H9 (cell line): ENCODE measurements around the gene TSPAN4. TPM values are rescaled to one million over a fixed set of nuclear protein-coding genes. Genes with fewer than 3 reads are reported as not detected.

Experiments
- DNase-seq: peaks from one replicate; pipeline ENCODE4 v3.0.0-alpha.2; 2017
- H2AFZ ChIP-seq: one replicate; pipeline ENCODE4 v1.6.1; 2013; ENCODE audit warnings: mild to moderate bottlenecking, low read length, control low read depth, moderate library complexity
- H2AK5ac ChIP-seq: 2 replicates; pipeline ENCODE4 v1.6.1; 2013; ENCODE audit warnings: low read length, control low read depth, mixed read lengths; ENCODE audit not compliant: insufficient read length
- H2BK120ac ChIP-seq: one replicate; pipeline ENCODE4 v1.6.1; 2013; ENCODE audit warnings: low read depth, mild to moderate bottlenecking, low read length, control low read depth, inconsistent platforms; ENCODE audit not compliant: poor library complexity, severe bottlenecking
- H2BK12ac ChIP-seq: 2 replicates; pipeline ENCODE4 v1.6.1; 2013; ENCODE audit warnings: low read length, control low read depth, mixed read lengths, low read depth; ENCODE audit not compliant: insufficient read length
- H2BK15ac ChIP-seq: 2 replicates; pipeline ENCODE4 v1.6.1; 2013; ENCODE audit warnings: low read depth, low read length, control low read depth
- H2BK20ac ChIP-seq: one replicate; pipeline ENCODE4 v1.6.1; 2013; ENCODE audit warnings: low read depth, mild to moderate bottlenecking, low read length, control low read depth, inconsistent platforms; ENCODE audit not compliant: poor library complexity, severe bottlenecking
- H2BK5ac ChIP-seq: 2 replicates; pipeline ENCODE4 v1.6.1; 2013; ENCODE audit warnings: low read length, control low read depth, mixed read lengths; ENCODE audit not compliant: insufficient read length
- H3K14ac ChIP-seq: 2 replicates; pipeline ENCODE4 v1.6.1; 2013; ENCODE audit warnings: low read length, control low read depth; ENCODE audit not compliant: insufficient read depth
- H3K18ac ChIP-seq: 2 replicates; pipeline ENCODE4 v1.6.1; 2013; ENCODE audit warnings: low read depth, mild to moderate bottlenecking, mixed read lengths, low read length, control low read depth; ENCODE audit not compliant: insufficient read length
- H3K23ac ChIP-seq: 2 replicates; pipeline ENCODE4 v1.6.1; 2013; ENCODE audit warnings: low read length, control low read depth, mixed read lengths, low read depth; ENCODE audit not compliant: insufficient read length
- H3K23me2 ChIP-seq: 2 replicates; pipeline ENCODE4 v1.6.1; 2013; ENCODE audit warnings: low read depth, mild to moderate bottlenecking, mixed read lengths, low read length, control low read depth; ENCODE audit not compliant: insufficient read length, poor library complexity, severe bottlenecking
- H3K27ac ChIP-seq: 2 replicates; pipeline ENCODE4 v1.5.1; 2013; ENCODE audit warnings: low read length, control low read depth, mixed read lengths, low read depth; ENCODE audit not compliant: insufficient read length
- H3K27me3 ChIP-seq: 2 replicates; pipeline ENCODE4 v1.6.1; 2013; ENCODE audit warnings: low read length, control low read depth, inconsistent platforms; ENCODE audit not compliant: insufficient read depth
- H3K4ac ChIP-seq: 2 replicates; pipeline ENCODE4 v1.6.1; 2013; ENCODE audit warnings: low read depth, mild to moderate bottlenecking, control low read depth, inconsistent platforms, low read length, moderate library complexity
- H3K4me1 ChIP-seq: 2 replicates; pipeline ENCODE4 v1.6.1; 2013; ENCODE audit warnings: low read length, control low read depth, inconsistent platforms; ENCODE audit not compliant: insufficient read depth
- H3K4me2 ChIP-seq: 2 replicates; pipeline ENCODE4 v1.6.1; 2013; ENCODE audit warnings: low read length, control low read depth, mixed read lengths; ENCODE audit not compliant: insufficient read length, insufficient read depth
- H3K56ac ChIP-seq: 2 replicates; pipeline ENCODE4 v1.6.1; 2013; ENCODE audit warnings: low read depth, mild to moderate bottlenecking, mixed read lengths, low read length, control low read depth; ENCODE audit not compliant: insufficient read length
- H3K79me1 ChIP-seq: 2 replicates; pipeline ENCODE4 v1.6.1; 2013; ENCODE audit warnings: low read depth, mild to moderate bottlenecking, moderate library complexity, low read length, control low read depth, inconsistent platforms; ENCODE audit not compliant: insufficient read depth, poor library complexity, severe bottlenecking
- H3K79me2 ChIP-seq: 2 replicates; pipeline ENCODE4 v1.6.1; 2013; ENCODE audit warnings: low read length, control low read depth, inconsistent platforms; ENCODE audit not compliant: insufficient read depth
- H3K9ac ChIP-seq: 2 replicates; pipeline ENCODE4 v1.6.1; 2013; ENCODE audit warnings: low read length, control low read depth, mixed read lengths; ENCODE audit not compliant: insufficient read length; ENCODE audit errors: extremely low read depth
- H3K9me3 ChIP-seq: one replicate; pipeline ENCODE4 v1.6.1; 2013; ENCODE audit warnings: low read depth, low read length, inconsistent platforms; ENCODE audit not compliant: control insufficient read depth
- H3T11ph ChIP-seq: one replicate; pipeline ENCODE4 v1.6.1; 2013; ENCODE audit warnings: mild to moderate bottlenecking, low read length, control low read depth, inconsistent platforms
- H4K20me1 ChIP-seq: one replicate; pipeline ENCODE4 v1.6.1; 2013; ENCODE audit not compliant: control insufficient read depth, insufficient read length, insufficient read depth
- H4K5ac ChIP-seq: 2 replicates; pipeline ENCODE4 v1.6.1; 2013; ENCODE audit warnings: low read depth, mild to moderate bottlenecking, mixed read lengths, low read length, control low read depth; ENCODE audit not compliant: insufficient read length
- H4K8ac ChIP-seq: replicated peaks from 2 replicates; pipeline ENCODE4 v1.6.1; 2013; ENCODE audit warnings: low read length, control low read depth, mixed read lengths, low read depth; ENCODE audit not compliant: insufficient read length
- H4K91ac ChIP-seq: 2 replicates; pipeline ENCODE4 v1.6.1; 2013; ENCODE audit warnings: low read depth, mild to moderate bottlenecking, moderate library complexity, mixed read lengths, low read length, control low read depth; ENCODE audit not compliant: insufficient read length
- H3K27ac Mint-ChIP-seq, 3 experiments: 2 replicates in 2 of 3; 3 replicates in 1 of 3; pipeline ENCODE4 v1.8.0; 2020 to 2021; ENCODE audit warnings: mixed read lengths in 3 of 3, mild to moderate bottlenecking in 1 of 3, moderate library complexity in 1 of 3
- H3K27me3 Mint-ChIP-seq: 2 replicates; pipeline ENCODE4 v1.8.0; 2021; ENCODE audit warnings: low read depth, mild to moderate bottlenecking, moderate library complexity, mixed read lengths
- H3K36me3 Mint-ChIP-seq, 3 experiments: 2 replicates in 2 of 3; 3 replicates in 1 of 3; pipeline ENCODE4 v1.8.0; 2020 to 2021; ENCODE audit warnings: low read depth in 3 of 3, mixed read lengths in 3 of 3; ENCODE audit not compliant: insufficient read depth in 1 of 3
- H3K4me1 Mint-ChIP-seq, 2 experiments: 2 replicates each; pipeline ENCODE4 v1.8.0; 2020; ENCODE audit warnings: mixed read lengths in 2 of 2
- H3K4me3 Mint-ChIP-seq, 2 experiments: 2 replicates in 1 of 2; 3 replicates in 1 of 2; pipeline ENCODE4 v1.8.0; 2020 to 2021; ENCODE audit warnings: mild to moderate bottlenecking in 2 of 2, mixed read lengths in 2 of 2, moderate library complexity in 1 of 2
- H3K9me3 Mint-ChIP-seq, 2 experiments: 2 replicates in 1 of 2; 3 replicates in 1 of 2; pipeline ENCODE4 v1.8.0; 2020; ENCODE audit warnings: mild to moderate bottlenecking in 2 of 2, mixed read lengths in 2 of 2, moderate library complexity in 1 of 2
- WGBS: extraction: QIAGEN DNeasy Blood & Tissue Kit; methylation state at CpG from one replicate; pipeline ENCODE4 v1.1.7; 2013; ENCODE audit warnings: missing lambda C conversion rate, low lambda C conversion rate, mixed read lengths; ENCODE audit not compliant: insufficient read length; ENCODE audit errors: extremely low coverage; 5-methylcytosine and 5-hydroxymethylcytosine counted together
- total RNA-seq: library from RNA; stranded (reverse); gene quantifications from 2 replicates; pipeline ENCODE4 v1.2.1, GENCODE V29; 2021
- TF ChIP-seq, protein P1 (sequence below): fragments of 200-600 bp; sonication (generic); conservative IDR thresholded peaks from 3 replicates; pipeline ENCODE4 v1.8.0; 2021; ENCODE audit warnings: antibody characterized with exemption, mild to moderate bottlenecking

Gene TSPAN4
- total RNA-seq, 1 experiment from 2014 or later, result 64.6 TPM

- Histone ChIP-seq H3K4me2 (peak within 1 kb of the TSS; percentile 46), H3K79me2 (no peaks in the 10 kb centered on the region), H3K27ac (no peak within 1 kb of the TSS), H3K14ac (no peak within 1 kb of the TSS), H3T11ph (no peak within 1 kb of the TSS), H4K91ac (no peak within 1 kb of the TSS), H3K4ac (no peak within 1 kb of the TSS), H2BK15ac (no peak within 1 kb of the TSS), H3K79me1 (no peaks in the 10 kb centered on the region), H2BK20ac (no peak within 1 kb of the TSS), H3K9me3 (no peaks in the 10 kb centered on the region), H2BK120ac (no peak within 1 kb of the TSS), H2AK5ac (no peak within 1 kb of the TSS), H2BK5ac (no peak within 1 kb of the TSS), H3K23ac (no peak within 1 kb of the TSS), H4K20me1 (no peaks in the 10 kb centered on the region), H4K8ac (no peak within 1 kb of the TSS), H2BK12ac (no peak within 1 kb of the TSS), H3K9ac (peak within 1 kb of the TSS; percentile 50), H3K27me3 (no peaks in the 10 kb centered on the region), H3K4me1 (no peaks in the 10 kb centered on the region), H3K23me2 (peaks cover 5% of the 10 kb centered on the region), H3K18ac (no peak within 1 kb of the TSS), H3K56ac (no peak within 1 kb of the TSS), H2AFZ (no peak within 1 kb of the TSS), H4K5ac (no peak within 1 kb of the TSS)
- WGBS, result no CpG with 5 or more reads among the region's 20 CpGs
- Mint-ChIP-seq H3K4me3 (peak within 1 kb of the TSS; percentile 76 to 87), H3K27me3 (peaks cover 2% of the 10 kb centered on the region; the same call in 1 of the 2 replicates), H3K27ac (peak within 1 kb of the TSS in 2 of 3 experiments; percentile 31 to 47; a peak in 2 of 7 replicates), H3K4me1 (peaks cover 10 to 21% of the 10 kb centered on the region in 2 experiments), H3K36me3 (peaks cover 2 to 14% (median 12%) of the 10 kb centered on the region in 3 experiments; a peak in 6 of 7 replicates), H3K9me3 (no peaks in the 10 kb centered on the region; a peak in 1 of 5 replicates)
- TF ChIP-seq, protein P1, sequence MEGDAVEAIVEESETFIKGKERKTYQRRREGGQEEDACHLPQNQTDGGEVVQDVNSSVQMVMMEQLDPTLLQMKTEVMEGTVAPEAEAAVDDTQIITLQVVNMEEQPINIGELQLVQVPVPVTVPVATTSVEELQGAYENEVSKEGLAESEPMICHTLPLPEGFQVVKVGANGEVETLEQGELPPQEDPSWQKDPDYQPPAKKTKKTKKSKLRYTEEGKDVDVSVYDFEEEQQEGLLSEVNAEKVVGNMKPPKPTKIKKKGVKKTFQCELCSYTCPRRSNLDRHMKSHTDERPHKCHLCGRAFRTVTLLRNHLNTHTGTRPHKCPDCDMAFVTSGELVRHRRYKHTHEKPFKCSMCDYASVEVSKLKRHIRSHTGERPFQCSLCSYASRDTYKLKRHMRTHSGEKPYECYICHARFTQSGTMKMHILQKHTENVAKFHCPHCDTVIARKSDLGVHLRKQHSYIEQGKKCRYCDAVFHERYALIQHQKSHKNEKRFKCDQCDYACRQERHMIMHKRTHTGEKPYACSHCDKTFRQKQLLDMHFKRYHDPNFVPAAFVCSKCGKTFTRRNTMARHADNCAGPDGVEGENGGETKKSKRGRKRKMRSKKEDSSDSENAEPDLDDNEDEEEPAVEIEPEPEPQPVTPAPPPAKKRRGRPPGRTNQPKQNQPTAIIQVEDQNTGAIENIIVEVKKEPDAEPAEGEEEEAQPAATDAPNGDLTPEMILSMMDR, result no peak
- no peak for DNase-seq
Observed at GRCh38 chr11:818396-819128, 24.1 kb upstream of the TSPAN4 start, which contains the start of gene PNPLA2. Gene PNPLA2, plus strand, starts transcription at chr11:818914. Its CDS starts 805 bp downstream, at chr11:819719.
